Activated CD8-positive, alpha-beta memory T cell treated with anti-CD3 and anti-CD28 coated beads, Interleukin-2, amount 10 ng/mL, durations not matched to agents 7 days and 5 days (primary cell): ENCODE data around the gene OR2F1. TPM values are rescaled to one million over a fixed set of nuclear protein-coding genes. Genes with fewer than 3 reads are reported as not detected.

Experiments
- ATAC-seq: fragments of 150-1000 bp; cut with Tn5 transposase; one replicate; pipeline ENCODE4 v1.10.0; 2021; ENCODE audit warnings: moderate library complexity
- CTCF ChIA-PET: fragments of 350-600 bp; sonication (Branson Sonifier 250); formaldehyde crosslinking; loops from one replicate; lab custom pipeline; 2021; ENCODE audit warnings: antibody characterized with exemption; lab: Charles Lee
- DNase-seq: peaks from one replicate; pipeline ENCODE4 v3.0.0-alpha.2; 2020
- H3K27ac Mint-ChIP-seq: one replicate; pipeline ENCODE4 v1.8.0; 2021; ENCODE audit warnings: mild to moderate bottlenecking, mixed read lengths
- H3K27me3 Mint-ChIP-seq: one replicate; pipeline ENCODE4 v1.8.0; 2021; ENCODE audit warnings: mixed read lengths
- H3K36me3 Mint-ChIP-seq: one replicate; pipeline ENCODE4 v1.8.0; 2021; ENCODE audit warnings: mild to moderate bottlenecking, mixed read lengths
- H3K4me1 Mint-ChIP-seq: one replicate; pipeline ENCODE4 v1.8.0; 2021; ENCODE audit warnings: mixed read lengths
- H3K4me3 Mint-ChIP-seq: one replicate; pipeline ENCODE4 v1.8.0; 2021; ENCODE audit warnings: mild to moderate bottlenecking, moderate library complexity, mixed read lengths
- H3K9me3 Mint-ChIP-seq: one replicate; pipeline ENCODE4 v1.8.0; 2022; ENCODE audit warnings: low read depth, mixed read lengths
- total RNA-seq, 2 experiments: library from RNA; stranded (reverse); gene quantifications; one replicate each; pipeline ENCODE4 v1.2.3, GENCODE V29; 2021

OR2F1 gene
- not detected for total RNA-seq

- CTCF ChIA-PET: no interaction called here
- H3K27ac Mint-ChIP-seq: no peak within 1 kb of the TSS
- ATAC-seq (no peak), DNase-seq (no peak)
- H3K36me3 Mint-ChIP-seq: no peaks in the 10 kb centered on the region
- peaks cover 30% of the 10 kb centered on the region for H3K27me3 Mint-ChIP-seq
- H3K9me3 Mint-ChIP-seq: no peaks in the 10 kb centered on the region
- no peak within 1 kb of the TSS for H3K4me3 Mint-ChIP-seq
- no peaks in the 10 kb centered on the region for H3K4me1 Mint-ChIP-seq
Measured at GRCh38 chr7:143954544-143954943, at the start of gene OR2F1. Gene OR2F1 (plus strand): TSS chr7:143954844. CDS start chr7:143959971, 5,127 bp downstream.

GRCh38 chr7:143905509-143905908, 49.1 kb upstream of the OR2F1 start:
- peaks cover 2% of the 10 kb centered on the region for H3K27me3 Mint-ChIP-seq
- H3K4me3 Mint-ChIP-seq: no peak overlapping the region
- no peak for ATAC-seq
- no peaks in the 10 kb centered on the region for H3K9me3 Mint-ChIP-seq
- H3K27ac Mint-ChIP-seq: no peak overlapping the region
- CTCF ChIA-PET: no interaction called here
- no peak for DNase-seq
- no peaks in the 10 kb centered on the region for H3K36me3 Mint-ChIP-seq
- peaks cover 13% of the 10 kb centered on the region for H3K4me1 Mint-ChIP-seq

- Mint-ChIP-seq H3K4me1 (peaks cover 7% of the 10 kb centered on the region), H3K36me3 (no peaks in the 10 kb centered on the region), H3K4me3 (no peak overlapping the region), H3K27ac (no peak overlapping the region), H3K9me3 (no peaks in the 10 kb centered on the region), H3K27me3 (peaks cover 2% of the 10 kb centered on the region)
- DNase-seq: no peak
- CTCF ChIA-PET: no interaction called here
- ATAC-seq: no peak
Measured at GRCh38 chr7:143906151-143906550, 48.5 kb upstream of the OR2F1 start.

- no peak for ATAC-seq
- Mint-ChIP-seq H3K27ac (no peak overlapping the region), H3K4me3 (no peak overlapping the region), H3K4me1 (peaks cover 2% of the 10 kb centered on the region), H3K27me3 (peaks cover 2% of the 10 kb centered on the region), H3K36me3 (no peaks in the 10 kb centered on the region), H3K9me3 (no peaks in the 10 kb centered on the region)
- CTCF ChIA-PET: no interaction called here
- no peak for DNase-seq
Measured at GRCh38 chr7:143906895-143907294, 47.7 kb upstream of the OR2F1 start.

- H3K4me3 Mint-ChIP-seq: no peak overlapping the region
- no peak overlapping the region for H3K27ac Mint-ChIP-seq
- no peak for ATAC-seq
Measured at GRCh38 chr7:143908120-143908519, 46.5 kb upstream of the OR2F1 start.

GRCh38 chr7:143909863-143910262, 44.8 kb upstream of the OR2F1 start:
- no peak for ATAC-seq
- CTCF ChIA-PET: interaction anchor here (2.7 kb wide), 1 partner anchor 8 kb away, joined by 12 read pairs; the partner anchor contains the start of gene TCAF1
- no peaks in the 10 kb centered on the region for H3K4me1 Mint-ChIP-seq
- H3K4me3 Mint-ChIP-seq: no peak overlapping the region
- H3K9me3 Mint-ChIP-seq: no peaks in the 10 kb centered on the region
- no peaks in the 10 kb centered on the region for H3K36me3 Mint-ChIP-seq
- H3K27me3 Mint-ChIP-seq: peaks cover 17% of the 10 kb centered on the region
- no peak for DNase-seq
- no peak overlapping the region for H3K27ac Mint-ChIP-seq

More at GRCh38 chr7:143908120-143908519, 46.5 kb upstream of the OR2F1 start:
- H3K9me3 Mint-ChIP-seq: no peaks in the 10 kb centered on the region
- no peaks in the 10 kb centered on the region for H3K4me1 Mint-ChIP-seq
- CTCF ChIA-PET: interaction anchor here (1.1 kb wide), 1 partner anchor 16 kb away, joined by 3 read pairs; no protein-coding TSS in a partner anchor
- H3K36me3 Mint-ChIP-seq: no peaks in the 10 kb centered on the region
- no peak for DNase-seq
- peaks cover 6% of the 10 kb centered on the region for H3K27me3 Mint-ChIP-seq

- Mint-ChIP-seq H3K4me1 (no peaks in the 10 kb centered on the region), H3K4me3 (no peak overlapping the region), H3K27ac (no peak overlapping the region), H3K9me3 (no peaks in the 10 kb centered on the region), H3K27me3 (peaks cover 19% of the 10 kb centered on the region), H3K36me3 (no peaks in the 10 kb centered on the region)
- DNase-seq: no peak
- CTCF ChIA-PET: interaction anchor here (1.4 to 2.7 kb wide), 2 partner anchors 9 to 18 kb away, joined by 4 to 12 read pairs; partner anchors contain the start of gene TCAF1
- no peak for ATAC-seq
Measured at GRCh38 chr7:143910473-143911248, 44.0 kb upstream of the OR2F1 start.

GRCh38 chr7:143913945-143914615, 40.6 kb upstream of the OR2F1 start:
- Mint-ChIP-seq H3K9me3 (no peaks in the 10 kb centered on the region), H3K4me3 (no peak overlapping the region), H3K4me1 (no peaks in the 10 kb centered on the region), H3K27me3 (peaks cover 32% of the 10 kb centered on the region), H3K27ac (no peak overlapping the region), H3K36me3 (no peaks in the 10 kb centered on the region)
- CTCF ChIA-PET: no interaction called here
- no peak for DNase-seq
- no peak for ATAC-seq

GRCh38 chr7:143914938-143915652, 39.5 kb upstream of the OR2F1 start:
- ATAC-seq (no peak), DNase-seq (no peak)
- H3K36me3 Mint-ChIP-seq: no peaks in the 10 kb centered on the region
- no peak overlapping the region for H3K4me3 Mint-ChIP-seq
- H3K9me3 Mint-ChIP-seq: no peaks in the 10 kb centered on the region
- H3K27me3 Mint-ChIP-seq: peaks cover 41% of the 10 kb centered on the region
- no peak overlapping the region for H3K27ac Mint-ChIP-seq
- no peaks in the 10 kb centered on the region for H3K4me1 Mint-ChIP-seq
- CTCF ChIA-PET: no interaction called here

- H3K4me1 Mint-ChIP-seq: peaks cover 11% of the 10 kb centered on the region
- CTCF ChIA-PET: interaction anchor here (1.6 kb wide), 1 partner anchor 9 kb away, joined by 5 read pairs; no protein-coding TSS in a partner anchor
- DNase-seq (no peak), ATAC-seq (no peak)
- H3K36me3 Mint-ChIP-seq: no peaks in the 10 kb centered on the region
- no peak overlapping the region for H3K4me3 Mint-ChIP-seq
- peaks cover 26% of the 10 kb centered on the region for H3K27me3 Mint-ChIP-seq
- H3K9me3 Mint-ChIP-seq: no peaks in the 10 kb centered on the region
- H3K27ac Mint-ChIP-seq: no peak overlapping the region
Measured at GRCh38 chr7:143924851-143925250, 29.8 kb upstream of the OR2F1 start.

- H3K4me1 Mint-ChIP-seq: peaks cover 34% of the 10 kb centered on the region
- ATAC-seq: peak; percentile 97
- CTCF ChIA-PET: interaction anchor here (0.6 to 2.2 kb wide), 3 partner anchors 28 to 1681 kb away, joined by 3 to 7 read pairs (median 3); partner anchors contain the start of gene TCAF1
- H3K9me3 Mint-ChIP-seq: no peaks in the 10 kb centered on the region
- no peak overlapping the region for H3K4me3 Mint-ChIP-seq
- no peak overlapping the region for H3K27ac Mint-ChIP-seq
- H3K36me3 Mint-ChIP-seq: peaks cover 2% of the 10 kb centered on the region
- DNase-seq: no peak
- H3K27me3 Mint-ChIP-seq: peaks cover 4% of the 10 kb centered on the region
Measured at GRCh38 chr7:143929224-143929920, 25.3 kb upstream of the OR2F1 start.

GRCh38 chr7:143931739-143932138, 22.9 kb upstream of the OR2F1 start:
- no peak for ATAC-seq
- no peak overlapping the region for H3K4me3 Mint-ChIP-seq
- peaks cover 34% of the 10 kb centered on the region for H3K4me1 Mint-ChIP-seq
- CTCF ChIA-PET: interaction anchor here (1.0 to 1.7 kb wide), 2 partner anchors 30 to 35 kb away, joined by 3 to 4 read pairs; partner anchors contain the start of gene TCAF1
- peaks cover 2% of the 10 kb centered on the region for H3K36me3 Mint-ChIP-seq
- no peak overlapping the region for H3K27ac Mint-ChIP-seq
- no peaks in the 10 kb centered on the region for H3K9me3 Mint-ChIP-seq
- peaks cover 3% of the 10 kb centered on the region for H3K27me3 Mint-ChIP-seq
- no peak for DNase-seq
